ENCODE results near the gene SCTR.

SCTR gene

GRCh38 chr2:119523383-119523951 lies 816 bp downstream of the SCTR start:
- DNase-seq (ENCODE audit: low read depth): no peak

- DNase-seq (ENCODE audit: low read depth): no peak
Observed at GRCh38 chr2:119522671-119523070, 1.6 kb downstream of the SCTR start.

- no peak for DNase-seq (ENCODE audit: low read depth)
Observed at GRCh38 chr2:119521433-119522050, 2.7 kb downstream of the SCTR start.

- no peak for DNase-seq (ENCODE audit: low read depth)
Observed at GRCh38 chr2:119520696-119521432, 3.4 kb downstream of the SCTR start.

- DNase-seq (ENCODE audit: low read depth): no peak
Observed at GRCh38 chr2:119519057-119519408, 5.2 kb downstream of the SCTR start.

GRCh38 chr2:119518401-119519056 lies 5.8 kb downstream of the SCTR start:
- no peak for DNase-seq (ENCODE audit: low read depth)

- DNase-seq (ENCODE audit: low read depth): no peak
Observed at GRCh38 chr2:119517433-119517832, 6.8 kb downstream of the SCTR start.

GRCh38 chr2:119516121-119516520 lies 8.2 kb downstream of the SCTR start:
- no peak for DNase-seq (ENCODE audit: low read depth)

GRCh38 chr2:119513832-119514231 lies 10.5 kb downstream of the SCTR start:
- no peak for DNase-seq (ENCODE audit: low read depth)

GRCh38 chr2:119512946-119513345 lies 11.3 kb downstream of the SCTR start:
- no peak for DNase-seq (ENCODE audit: low read depth)

GRCh38 chr2:119511989-119512388 lies 12.3 kb downstream of the SCTR start:
- DNase-seq (ENCODE audit: low read depth): no peak

- no peak for DNase-seq (ENCODE audit: low read depth)
Observed at GRCh38 chr2:119508756-119509155, 15.5 kb downstream of the SCTR start.

GRCh38 chr2:119496682-119497081 lies 27.6 kb downstream of the SCTR start:
- no peak for DNase-seq (ENCODE audit: low read depth)

GRCh38 chr2:119495948-119496347 lies 28.3 kb downstream of the SCTR start:
- no peak for DNase-seq (ENCODE audit: low read depth)

GRCh38 chr2:119494163-119494790 lies 30.0 kb downstream of the SCTR start:
- no peak for DNase-seq (ENCODE audit: low read depth)

GRCh38 chr2:119491776-119492525 lies 32.3 kb downstream of the SCTR start:
- DNase-seq (ENCODE audit: low read depth): no peak

- no peak for DNase-seq (ENCODE audit: low read depth)
Observed at GRCh38 chr2:119490653-119491195, 33.6 kb downstream of the SCTR start.

GRCh38 chr2:119490106-119490505 lies 34.2 kb downstream of the SCTR start:
- no peak for DNase-seq (ENCODE audit: low read depth)

- DNase-seq (ENCODE audit: low read depth): no peak
Observed at GRCh38 chr2:119489232-119489952, 34.9 kb downstream of the SCTR start.

GRCh38 chr2:119488245-119489214 lies 35.8 kb downstream of the SCTR start:
- no peak for DNase-seq (ENCODE audit: low read depth)
